Limb (tissue), 2 donors: ENCODE data around the gene LPCAT1.

ENCODE experiments used
- DNase-seq, 2 donors: peaks; one replicate each; pipeline ENCODE4 v3.0.0-alpha.2; 2016; ENCODE audit errors: extremely low spot score in 2 of 2

LPCAT1 gene

GRCh38 chr5:1412163-1412562 lies 111.6 kb downstream of the LPCAT1 start:
- DNase-seq, result no peak
